ENCODE measurements around the gene AFP.

AFP gene

GRCh38 chr4:73438582-73439215, 2.7 kb downstream of the AFP start:
- no peak for DNase-seq (ENCODE audit: extremely low read depth, low read depth)
- TF ChIP-seq CTCF (IDR thresholded peaks at IDR 0.05; ENCODE audit: low read depth, low read length) = no peak

GRCh38 chr4:73439445-73439844, 3.4 kb downstream of the AFP start:
- no peak for TF ChIP-seq CTCF (IDR thresholded peaks at IDR 0.05; ENCODE audit: low read depth, low read length)
- DNase-seq (ENCODE audit: extremely low read depth, low read depth) = no peak

- no peak for DNase-seq (ENCODE audit: extremely low read depth, low read depth)
- no peak for TF ChIP-seq CTCF (IDR thresholded peaks at IDR 0.05; ENCODE audit: low read depth, low read length)
These were observed 4.0 kb downstream of the AFP start for GRCh38 chr4:73439991-73440390.

- DNase-seq (ENCODE audit: extremely low read depth, low read depth) = no peak
- no peak for TF ChIP-seq CTCF (IDR thresholded peaks at IDR 0.05; ENCODE audit: low read depth, low read length)
These were observed 4.6 kb downstream of the AFP start for GRCh38 chr4:73440653-73441052.

GRCh38 chr4:73442275-73442674, 6.3 kb downstream of the AFP start:
- DNase-seq (ENCODE audit: extremely low read depth, low read depth) = no peak
- no peak for TF ChIP-seq CTCF (IDR thresholded peaks at IDR 0.05; ENCODE audit: low read depth, low read length)

GRCh38 chr4:73443224-73443623, 7.2 kb downstream of the AFP start:
- no peak for TF ChIP-seq CTCF (IDR thresholded peaks at IDR 0.05; ENCODE audit: low read depth, low read length)
- DNase-seq (ENCODE audit: extremely low read depth, low read depth) = no peak

GRCh38 chr4:73445383-73446335, 9.6 kb downstream of the AFP start:
- no peak for TF ChIP-seq CTCF (IDR thresholded peaks at IDR 0.05; ENCODE audit: low read depth, low read length)
- no peak for DNase-seq (ENCODE audit: extremely low read depth, low read depth)
